Naive thymus-derived CD4-positive, alpha-beta T cell (primary cell): ENCODE measurements around the gene MARCHF11. TPM values are rescaled to one million over a fixed set of nuclear protein-coding genes. Genes with fewer than 3 reads are reported as not detected.

Source experiments
- ATAC-seq: fragments of 150-1000 bp; cut with Tn5 transposase; 2 replicates; pipeline ENCODE4 v1.10.0; 2021; ENCODE audit warnings: mild to moderate bottlenecking, moderate library complexity
- CTCF ChIA-PET: fragments of 350-600 bp; sonication (Branson Sonifier 250); formaldehyde crosslinking; loops from one replicate; lab custom pipeline; 2021; ENCODE audit warnings: antibody characterized with exemption; lab: Charles Lee
- POLR2A ChIA-PET: fragments of 350-600 bp; sonication (Branson Sonifier 250); formaldehyde crosslinking; loops from one replicate; lab custom pipeline; 2021; ENCODE audit warnings: antibody characterized with exemption, inconsistent platforms; lab: Charles Lee
- DNase-seq, 9 donors: peaks; one replicate each; pipeline versions ENCODE4 v3.0.0 to v3.0.0-alpha.2; 2020 to 2022; ENCODE audit warnings: mixed read lengths in 1 of 9
- H3K27ac ChIP-seq: one replicate; pipeline ENCODE4 v1.7.0; 2013; ENCODE audit warnings: mild to moderate bottlenecking, low read depth, low read length, moderate library complexity
- H3K27me3 ChIP-seq, 2 donors: one replicate each; pipeline ENCODE4 v1.7.0; 2013; ENCODE audit warnings: low read length in 2 of 2, mild to moderate bottlenecking in 2 of 2, moderate library complexity in 2 of 2; ENCODE audit not compliant: control insufficient read depth in 2 of 2, insufficient read depth in 2 of 2
- H3K36me3 ChIP-seq, 3 experiments: 1 replicate in 2 of 3; 2 replicates in 1 of 3; pipeline ENCODE4 v1.7.0; 2013; ENCODE audit warnings: low read length in 3 of 3, mild to moderate bottlenecking in 3 of 3, moderate library complexity in 1 of 3; ENCODE audit not compliant: insufficient read depth in 3 of 3, control insufficient read depth in 2 of 3
- H3K4me1 ChIP-seq, 2 donors: one replicate each; pipeline ENCODE4 v1.7.0; 2013; ENCODE audit warnings: low read length in 2 of 2, mild to moderate bottlenecking in 2 of 2, moderate library complexity in 1 of 2; ENCODE audit not compliant: control insufficient read depth in 2 of 2, insufficient read depth in 2 of 2
- H3K4me3 ChIP-seq: 2 replicates; pipeline ENCODE4 v1.7.0; 2013; ENCODE audit warnings: mild to moderate bottlenecking, low read length
- H3K9me3 ChIP-seq, 3 experiments: 1 replicate in 2 of 3; 2 replicates in 1 of 3; pipeline ENCODE4 v1.7.0; 2013; ENCODE audit warnings: low read length in 3 of 3; ENCODE audit not compliant: control insufficient read depth in 2 of 3
- H3K27ac Mint-ChIP-seq, 9 donors: one replicate each; pipeline ENCODE4 v1.8.0; 2020 to 2022; ENCODE audit warnings: mixed read lengths in 9 of 9, mild to moderate bottlenecking in 8 of 9, moderate library complexity in 5 of 9, inconsistent platforms in 2 of 9
- H3K27me3 Mint-ChIP-seq, 5 donors: one replicate each; pipeline ENCODE4 v1.8.0; 2021 to 2022; ENCODE audit warnings: mixed read lengths in 5 of 5, mild to moderate bottlenecking in 1 of 5
- H3K36me3 Mint-ChIP-seq, 5 donors: one replicate each; pipeline ENCODE4 v1.8.0; 2020 to 2022; ENCODE audit warnings: mixed read lengths in 5 of 5, mild to moderate bottlenecking in 3 of 5, inconsistent platforms in 1 of 5
- H3K4me1 Mint-ChIP-seq, 7 donors: one replicate each; pipeline ENCODE4 v1.8.0; 2020 to 2022; ENCODE audit warnings: mixed read lengths in 7 of 7, mild to moderate bottlenecking in 3 of 7, inconsistent platforms in 1 of 7
- H3K4me3 Mint-ChIP-seq, 10 donors: one replicate each; pipeline ENCODE4 v1.8.0; 2020 to 2022; ENCODE audit warnings: mild to moderate bottlenecking in 10 of 10, mixed read lengths in 10 of 10, moderate library complexity in 6 of 10, inconsistent platforms in 2 of 10
- H3K9me3 Mint-ChIP-seq, 11 donors: one replicate each; pipeline ENCODE4 v1.8.0; 2020 to 2022; ENCODE audit warnings: mixed read lengths in 11 of 11, mild to moderate bottlenecking in 4 of 11, inconsistent platforms in 1 of 11, moderate library complexity in 1 of 11
- intact Hi-C, 2 donors: fragments of 100-400 bp; cut with micrococcal nuclease; formaldehyde crosslinking; loops; one replicate each; pipeline ENCODE4 v1.15.1; 2023
- polyA plus RNA-seq, 2 donors: library from polyadenylated mRNA; unstranded; fragments of 300-500 nt; fragmentation: Illumina TruSeq; gene quantifications; one replicate each; pipeline ENCODE4 v1.2.3, GENCODE V29; 2021
- total RNA-seq, 6 experiments: library from RNA in 5 of 6; stranded (reverse) in 5 of 6; gene quantifications; 1 replicate in 5 of 6; 2 replicates in 1 of 6; pipeline ENCODE4 v1.2.3 and lab custom pipeline; 2021 to 2026

MARCHF11 gene
- total and polyA plus RNA-seq, 7 experiments from 2014 or later = not detected

- no peak for DNase-seq
- ChIA-PET POLR2A (no interaction called here), CTCF (no interaction called here)
- ATAC-seq = no peak
- intact Hi-C loops = no loop called here
- Histone ChIP-seq H3K9me3 (no peaks in the 10 kb centered on the region), H3K27me3 (no peaks in the 10 kb centered on the region), H3K27ac (no peak overlapping the region), H3K4me3 (no peak overlapping the region), H3K36me3 (no peaks in the 10 kb centered on the region), H3K4me1 (no peaks in the 10 kb centered on the region)
- H3K4me1 Mint-ChIP-seq = no peaks in the 10 kb centered on the region
- H3K4me3 Mint-ChIP-seq = no peak overlapping the region
- peaks cover 0 to 39% (median 15%) of the 10 kb centered on the region in 5 donors for H3K27me3 Mint-ChIP-seq
- no peaks in the 10 kb centered on the region for H3K36me3 Mint-ChIP-seq
- H3K27ac Mint-ChIP-seq = no peak overlapping the region
- H3K9me3 Mint-ChIP-seq = peaks cover 0 to 21% (median 3%) of the 10 kb centered on the region in 11 donors
Measured at GRCh38 chr5:16082053-16082452, 97.5 kb downstream of the MARCHF11 start.

- Histone ChIP-seq H3K9me3 (no peaks in the 10 kb centered on the region), H3K4me3 (no peak overlapping the region), H3K27ac (no peak overlapping the region), H3K27me3 (no peaks in the 10 kb centered on the region), H3K36me3 (no peaks in the 10 kb centered on the region), H3K4me1 (no peaks in the 10 kb centered on the region)
- Mint-ChIP-seq H3K36me3 (no peaks in the 10 kb centered on the region), H3K27ac (no peak overlapping the region), H3K4me1 (no peaks in the 10 kb centered on the region), H3K4me3 (no peak overlapping the region), H3K27me3 (peaks cover 0 to 39% (median 15%) of the 10 kb centered on the region in 5 donors), H3K9me3 (peaks cover 0 to 21% (median 3%) of the 10 kb centered on the region in 11 donors)
- ATAC-seq (no peak), DNase-seq (no peak)
- POLR2A ChIA-PET = no interaction called here
- CTCF ChIA-PET = no interaction called here
- intact Hi-C loops = no loop called here
Measured at GRCh38 chr5:16081376-16081955, 98.1 kb downstream of the MARCHF11 start.

GRCh38 chr5:16076657-16077056 is 102.9 kb downstream of the MARCHF11 start:
- no peak for ATAC-seq
- H3K9me3 ChIP-seq = no peaks in the 10 kb centered on the region
- no peak overlapping the region for H3K27ac ChIP-seq
- ChIA-PET CTCF (no interaction called here), POLR2A (no interaction called here)
- Mint-ChIP-seq H3K4me3 (no peak overlapping the region), H3K9me3 (peaks cover 0 to 24% (median 3%) of the 10 kb centered on the region in 11 donors), H3K27me3 (peaks cover 0 to 26% (median 14%) of the 10 kb centered on the region in 5 donors), H3K27ac (no peak overlapping the region), H3K36me3 (no peaks in the 10 kb centered on the region), H3K4me1 (peaks cover 0 to 3% (median 0%) of the 10 kb centered on the region in 7 donors)
- no peak overlapping the region for H3K4me3 ChIP-seq
- no peaks in the 10 kb centered on the region for H3K4me1 ChIP-seq
- no peaks in the 10 kb centered on the region for H3K36me3 ChIP-seq
- no peaks in the 10 kb centered on the region for H3K27me3 ChIP-seq
- DNase-seq = no peak
- intact Hi-C loops = no loop called here

GRCh38 chr5:16074358-16074757 is 105.2 kb downstream of the MARCHF11 start:
- Histone ChIP-seq H3K27ac (no peak overlapping the region), H3K4me1 (no peaks in the 10 kb centered on the region), H3K27me3 (no peaks in the 10 kb centered on the region), H3K4me3 (no peak overlapping the region), H3K9me3 (no peaks in the 10 kb centered on the region), H3K36me3 (no peaks in the 10 kb centered on the region)
- no peak for ATAC-seq
- Mint-ChIP-seq H3K27me3 (peaks cover 0 to 9% (median 0%) of the 10 kb centered on the region in 5 donors), H3K27ac (no peak overlapping the region), H3K4me1 (peaks cover 0 to 3% (median 0%) of the 10 kb centered on the region in 7 donors), H3K4me3 (peak overlapping the region in 1 of 10 donors; percentile 8), H3K36me3 (no peaks in the 10 kb centered on the region), H3K9me3 (peaks cover 0 to 12% (median 0%) of the 10 kb centered on the region in 11 donors)
- no peak for DNase-seq
- CTCF ChIA-PET = no interaction called here
- POLR2A ChIA-PET = no interaction called here
- intact Hi-C loops = no loop called here

GRCh38 chr5:16072616-16073015 is 107.0 kb downstream of the MARCHF11 start:
- POLR2A ChIA-PET = no interaction called here
- Mint-ChIP-seq H3K27me3 (peaks cover 0 to 4% (median 0%) of the 10 kb centered on the region in 5 donors), H3K4me3 (no peak overlapping the region), H3K4me1 (peaks cover 0 to 3% (median 0%) of the 10 kb centered on the region in 7 donors), H3K27ac (no peak overlapping the region), H3K36me3 (no peaks in the 10 kb centered on the region), H3K9me3 (peaks cover 0 to 11% (median 0%) of the 10 kb centered on the region in 11 donors)
- no peak overlapping the region for H3K4me3 ChIP-seq
- CTCF ChIA-PET = interaction anchor here (0.7 kb wide), 1 partner anchor 750 kb away, joined by 3 read pairs; no protein-coding TSS in a partner anchor
- intact Hi-C loops = no loop called here
- no peak overlapping the region for H3K27ac ChIP-seq
- no peaks in the 10 kb centered on the region for H3K36me3 ChIP-seq
- H3K27me3 ChIP-seq = no peaks in the 10 kb centered on the region
- DNase-seq (no peak), ATAC-seq (no peak)
- H3K9me3 ChIP-seq = no peaks in the 10 kb centered on the region
- no peaks in the 10 kb centered on the region for H3K4me1 ChIP-seq

- H3K9me3 Mint-ChIP-seq = peaks cover 0 to 6% (median 0%) of the 10 kb centered on the region in 11 donors
- intact Hi-C loops = no loop called here
- ATAC-seq = no peak
Measured at GRCh38 chr5:16067415-16067814, 112.2 kb downstream of the MARCHF11 start.

GRCh38 chr5:16066810-16067209 is 112.8 kb downstream of the MARCHF11 start:
- H3K27me3 ChIP-seq = no peaks in the 10 kb centered on the region
- Mint-ChIP-seq H3K27ac (no peak overlapping the region), H3K4me1 (no peaks in the 10 kb centered on the region), H3K36me3 (no peaks in the 10 kb centered on the region), H3K4me3 (no peak overlapping the region), H3K27me3 (peaks cover 0 to 5% (median under 1%) of the 10 kb centered on the region in 5 donors), H3K9me3 (peaks cover 0 to 6% (median 0%) of the 10 kb centered on the region in 11 donors)
- intact Hi-C loops = no loop called here
- H3K27ac ChIP-seq = no peak overlapping the region
- no peak for DNase-seq
- no peaks in the 10 kb centered on the region for H3K9me3 ChIP-seq
- POLR2A ChIA-PET = no interaction called here
- no peaks in the 10 kb centered on the region for H3K4me1 ChIP-seq
- H3K4me3 ChIP-seq = no peak overlapping the region
- CTCF ChIA-PET = no interaction called here
- no peaks in the 10 kb centered on the region for H3K36me3 ChIP-seq
- ATAC-seq = no peak

More at GRCh38 chr5:16067415-16067814, 112.2 kb downstream of the MARCHF11 start:
- H3K36me3 Mint-ChIP-seq = no peaks in the 10 kb centered on the region
- Histone ChIP-seq H3K36me3 (no peaks in the 10 kb centered on the region), H3K4me3 (no peak overlapping the region), H3K27me3 (no peaks in the 10 kb centered on the region), H3K27ac (no peak overlapping the region), H3K9me3 (no peaks in the 10 kb centered on the region), H3K4me1 (no peaks in the 10 kb centered on the region)
- no peak for DNase-seq
- ChIA-PET CTCF (no interaction called here), POLR2A (no interaction called here)
- no peaks in the 10 kb centered on the region for H3K4me1 Mint-ChIP-seq
- no peak overlapping the region for H3K27ac Mint-ChIP-seq
- no peak overlapping the region for H3K4me3 Mint-ChIP-seq
- peaks cover 0 to 5% (median 0%) of the 10 kb centered on the region in 5 donors for H3K27me3 Mint-ChIP-seq
